22Rv1 (cell line): Measurements from ENCODE around the gene SIAE.

Experiments
- CTCF ChIP-seq: fragments of 450-650 bp; IDR thresholded peaks from 2 replicates; pipeline ENCODE4 v1.5.1; 2017; ENCODE audit warnings: mild to moderate bottlenecking
- ZFX ChIP-seq: fragments of 450-650 bp; IDR thresholded peaks from 2 replicates; pipeline ENCODE4 v1.6.1; 2017; ENCODE audit warnings: antibody characterized with exemption, borderline replicate concordance

DNA sequence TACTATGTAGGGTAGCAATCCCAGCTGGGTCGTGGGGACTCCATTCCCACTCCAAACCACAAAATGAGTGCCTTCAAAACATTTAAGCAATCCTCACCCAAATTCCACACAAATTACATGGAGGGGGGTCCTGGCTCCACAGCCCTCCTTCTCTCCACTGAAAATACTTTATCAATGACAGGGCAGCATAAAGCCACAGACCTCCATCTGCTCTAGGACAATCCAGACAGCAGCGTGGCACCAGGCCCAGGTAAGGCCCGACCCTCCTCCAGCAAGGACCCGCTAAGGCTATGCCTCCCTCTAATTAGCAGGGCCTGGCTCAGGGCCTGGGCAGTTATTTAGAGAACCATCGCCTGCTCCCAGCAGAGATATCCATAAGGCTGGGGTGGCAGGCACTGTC is 62.5 kb downstream of the SIAE start, which contains the start of gene PANX3:
- no peak for TF ChIP-seq CTCF
- TF ChIP-seq ZFX: no peak
